Endothelial cell of umbilical vein (primary cell): ENCODE data around the gene MSH5. TPM values are rescaled to one million over a fixed set of nuclear protein-coding genes. Genes with fewer than 3 reads are reported as not detected.

ENCODE experiments used
- BruUV-seq: library from RNA; stranded (reverse); fragments of 400-500 nt; replicated peaks from 2 replicates; lab custom pipeline; 2021; lab: Mats Ljungman, UMichigan
- CTCF ChIA-PET: fragments of 300-600, 350-600 bp; sonication (Branson Sonifier 250); formaldehyde crosslinking; loops from one replicate; lab custom pipeline; 2021; ENCODE audit warnings: antibody characterized with exemption, inconsistent platforms; lab: Charles Lee
- POLR2A ChIA-PET: fragments of 300-600, 350-600 bp; sonication (Branson Sonifier 250); formaldehyde crosslinking; loops from one replicate; lab custom pipeline; 2021; ENCODE audit warnings: antibody characterized with exemption, inconsistent platforms; lab: Charles Lee
- DNase-seq: peaks from one replicate; pipeline ENCODE4 v3.0.0-alpha.2; 2011; ENCODE audit warnings: low read depth, low spot score
- FAIRE-seq: peaks from 2 replicates; lab custom pipeline; 2011; peaks lifted over from hg19 to GRCh38; lab: Jason Lieb, UNC
- H2AFZ ChIP-seq: 2 replicates; pipeline ENCODE4 v1.6.0; 2012; ENCODE audit warnings: low read depth, low read length, control low read depth, inconsistent platforms
- H3K27ac ChIP-seq: 2 replicates; pipeline ENCODE4 v1.5.1; 2011; ENCODE audit warnings: low read depth, mild to moderate bottlenecking, control low read depth, low read length, moderate library complexity; ENCODE audit not compliant: insufficient read depth
- H3K27me3 ChIP-seq, 2 experiments: 2 replicates each; pipeline versions ENCODE4 v1.6.0 to v1.6.1; 2011; ENCODE audit warnings: low read length in 2 of 2, mixed read lengths in 1 of 2; ENCODE audit not compliant: control insufficient read depth in 2 of 2, insufficient read depth in 2 of 2
- H3K36me3 ChIP-seq, 2 experiments: 2 replicates in 1 of 2; 3 replicates in 1 of 2; pipeline ENCODE4 v1.5.1; 2011; ENCODE audit warnings: low read length in 2 of 2, mild to moderate bottlenecking in 1 of 2, moderate library complexity in 1 of 2; ENCODE audit not compliant: control insufficient read depth in 2 of 2, insufficient read depth in 2 of 2; ENCODE audit errors: extremely low read depth in 1 of 2
- H3K4me1 ChIP-seq: 3 replicates; pipeline ENCODE4 v1.5.1; 2011; ENCODE audit warnings: mild to moderate bottlenecking, low read length; ENCODE audit not compliant: control insufficient read depth, insufficient read depth; ENCODE audit errors: extremely low read depth
- H3K4me2 ChIP-seq: 2 replicates; pipeline ENCODE4 v1.6.1; 2011; ENCODE audit warnings: low read length, control low read depth, mixed read lengths; ENCODE audit not compliant: insufficient read depth
- H3K4me3 ChIP-seq, 3 experiments: fragments of 200-600 bp in 1 of 3; sonication (generic), shearing (Covaris generic) in 1 of 3; replicated peaks in 1 of 3; 2 replicates each; pipeline ENCODE4 v1.5.1; 2011 to 2016; ENCODE audit warnings: control low read depth in 3 of 3, low read length in 3 of 3, mild to moderate bottlenecking in 2 of 3, inconsistent platforms in 1 of 3, low read depth in 1 of 3, moderate library complexity in 1 of 3; ENCODE audit not compliant: insufficient read depth in 1 of 3
- H3K79me2 ChIP-seq: 2 replicates; pipeline ENCODE4 v1.6.0; 2012; ENCODE audit warnings: low read length, inconsistent platforms; ENCODE audit not compliant: control insufficient read depth, insufficient read depth
- H3K9ac ChIP-seq: replicated peaks from 2 replicates; pipeline ENCODE3; 2011; ENCODE audit warnings: low read length, control low read depth; ENCODE audit not compliant: insufficient read depth; ENCODE audit errors: extremely low read depth
- H3K9me1 ChIP-seq: replicated peaks from 3 replicates; pipeline ENCODE4 v1.6.0; 2011; ENCODE audit warnings: mild to moderate bottlenecking, low read length; ENCODE audit not compliant: control insufficient read depth, insufficient read depth; ENCODE audit errors: extremely low read depth
- H3K9me3 ChIP-seq: replicated peaks from 2 replicates; pipeline ENCODE4 v1.5.1; 2012; ENCODE audit warnings: low read length, inconsistent platforms; ENCODE audit not compliant: control insufficient read depth, insufficient read depth
- H4K20me1 ChIP-seq: replicated peaks from 2 replicates; pipeline ENCODE3; 2011; ENCODE audit warnings: mild to moderate bottlenecking, low read length; ENCODE audit not compliant: control insufficient read depth, insufficient read depth; ENCODE audit errors: extremely low read depth
- EZH2 ChIP-seq: IDR thresholded peaks from 2 replicates; pipeline ENCODE4 v1.6.1; 2012; ENCODE audit warnings: borderline replicate concordance, low read depth, mild to moderate bottlenecking, moderate library complexity, low read length, inconsistent platforms; ENCODE audit not compliant: severe bottlenecking
- FOS ChIP-seq: IDR thresholded peaks from 2 replicates; pipeline ENCODE4 v1.6.1; 2011; ENCODE audit warnings: mild to moderate bottlenecking, low read length, moderate library complexity, borderline replicate concordance; ENCODE audit not compliant: insufficient read depth
- GATA2 ChIP-seq: IDR thresholded peaks from 2 replicates; pipeline ENCODE4 v1.7.0; 2011; ENCODE audit warnings: low read depth, mild to moderate bottlenecking, moderate library complexity, mixed read lengths, low read length; ENCODE audit not compliant: insufficient read length, insufficient read depth
- JUN ChIP-seq: IDR thresholded peaks from 2 replicates; pipeline ENCODE4 v1.6.1; 2011; ENCODE audit warnings: borderline replicate concordance, low read depth; ENCODE audit not compliant: insufficient read length, insufficient read depth
- MYC ChIP-seq: IDR thresholded peaks from one replicate; pipeline ENCODE4 v1.6.1; 2011; ENCODE audit warnings: mild to moderate bottlenecking, low read depth, low read length
- POLR2A ChIP-seq: IDR thresholded peaks from 2 replicates; pipeline ENCODE4 v1.6.1; 2012; ENCODE audit warnings: low read depth, mild to moderate bottlenecking, control low read depth, low read length
- POLR2AphosphoS5 ChIP-seq: IDR thresholded peaks from 2 replicates; pipeline ENCODE4 v1.6.1; 2012; ENCODE audit warnings: low read depth, mild to moderate bottlenecking, control low read depth, low read length, moderate library complexity; ENCODE audit not compliant: insufficient read depth
- dilution Hi-C: fragments of 300-500 bp; cut with MboI; formaldehyde crosslinking; loops from one replicate; pipeline ENCODE4 v1.15.0; 2019; ENCODE audit warnings: low sequenced_read_pairs; ENCODE audit not compliant: extremely low pct_ligation_motif_present
- intact Hi-C: fragments of 100-400 bp; cut with micrococcal nuclease; formaldehyde crosslinking; loops from one replicate; pipeline ENCODE4 v1.10.0; 2022
- polyA plus RNA-seq, 4 experiments: library from polyadenylated mRNA; depleted of rRNA in 3 of 4; stranded (reverse) in 3 of 4; unstranded in 1 of 4; fragments of >200 nt; gene quantifications; 2 replicates each; pipeline versions ENCODE4 v1.2.1 to v1.2.3, GENCODE V29; 2011 to 2012; ENCODE audit warnings: missing spikeins in 1 of 4
- total RNA-seq: library from RNA; stranded (reverse); gene quantifications from 2 replicates; pipeline ENCODE4 v1.2.3, GENCODE V29; 2021
- TF ChIP-seq, protein P1 (sequence below), 2 donors: IDR thresholded peaks; 1 replicate in 1 of 2; 2 replicates in 1 of 2; pipeline ENCODE4 v1.5.1; 2011; ENCODE audit warnings: low read length in 2 of 2, mild to moderate bottlenecking in 2 of 2, moderate library complexity in 2 of 2, control low read depth in 1 of 2, inconsistent platforms in 1 of 2, low read depth in 1 of 2; ENCODE audit not compliant: insufficient read depth in 1 of 2; ENCODE audit errors: extremely low read depth in 1 of 2
- TF ChIP-seq, protein P2 (sequence below): IDR thresholded peaks from 2 replicates; pipeline ENCODE4 v1.6.1; 2011; ENCODE audit not compliant: insufficient read depth, insufficient read length

MSH5 gene
- total and polyA plus RNA-seq, 2 donors (not counting 3 experiments of a cell fraction or from before 2014, with no cell fraction given) = 27.1 to 43.8 TPM

DNA sequence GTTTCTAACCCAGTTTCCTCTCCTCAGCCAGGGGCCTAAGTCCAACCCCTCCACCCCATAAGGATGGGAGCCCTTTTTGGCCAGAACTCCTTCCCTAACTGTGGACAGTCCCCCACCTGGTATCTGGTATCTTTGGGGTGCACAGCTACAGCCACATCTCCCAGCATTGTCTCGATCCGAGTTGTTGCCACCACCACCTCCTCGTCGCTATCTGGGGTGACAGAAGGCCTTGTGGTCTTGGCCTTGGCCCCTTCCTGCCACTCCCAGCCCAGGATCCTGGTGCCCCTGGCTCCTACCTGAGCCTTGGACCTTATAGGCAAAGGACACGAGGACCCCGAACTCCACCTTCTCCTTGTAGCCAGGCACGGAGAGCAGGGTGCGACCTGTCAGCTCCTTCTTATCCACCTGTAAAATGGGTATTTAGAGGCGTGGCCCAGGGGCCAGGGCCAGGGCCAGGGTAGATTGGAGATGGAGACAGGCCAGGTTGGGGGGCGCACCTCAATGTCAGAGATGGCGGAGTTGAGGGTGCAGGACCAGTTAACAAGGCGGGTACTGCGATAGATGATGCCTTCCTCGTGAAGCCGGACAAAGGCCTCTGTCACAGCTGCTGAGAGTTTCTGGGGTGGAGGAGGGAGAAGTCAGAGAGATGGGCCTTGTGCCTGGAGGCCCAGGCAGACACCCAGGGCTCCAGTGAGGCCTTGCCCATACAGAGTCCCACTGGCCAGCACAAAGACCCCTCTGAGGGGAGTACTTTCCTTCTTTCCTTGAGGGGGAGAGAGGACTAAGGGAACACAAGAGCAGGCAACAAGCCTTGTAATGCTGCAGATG, 44.5 kb downstream of the MSH5 start:
- TF ChIP-seq MYC (no peak), POLR2A (no peak), JUN (no peak), FOS (no peak), EZH2 (no peak), POLR2AphosphoS5 (no peak), GATA2 (no peak)
- TF ChIP-seq, protein P1, sequence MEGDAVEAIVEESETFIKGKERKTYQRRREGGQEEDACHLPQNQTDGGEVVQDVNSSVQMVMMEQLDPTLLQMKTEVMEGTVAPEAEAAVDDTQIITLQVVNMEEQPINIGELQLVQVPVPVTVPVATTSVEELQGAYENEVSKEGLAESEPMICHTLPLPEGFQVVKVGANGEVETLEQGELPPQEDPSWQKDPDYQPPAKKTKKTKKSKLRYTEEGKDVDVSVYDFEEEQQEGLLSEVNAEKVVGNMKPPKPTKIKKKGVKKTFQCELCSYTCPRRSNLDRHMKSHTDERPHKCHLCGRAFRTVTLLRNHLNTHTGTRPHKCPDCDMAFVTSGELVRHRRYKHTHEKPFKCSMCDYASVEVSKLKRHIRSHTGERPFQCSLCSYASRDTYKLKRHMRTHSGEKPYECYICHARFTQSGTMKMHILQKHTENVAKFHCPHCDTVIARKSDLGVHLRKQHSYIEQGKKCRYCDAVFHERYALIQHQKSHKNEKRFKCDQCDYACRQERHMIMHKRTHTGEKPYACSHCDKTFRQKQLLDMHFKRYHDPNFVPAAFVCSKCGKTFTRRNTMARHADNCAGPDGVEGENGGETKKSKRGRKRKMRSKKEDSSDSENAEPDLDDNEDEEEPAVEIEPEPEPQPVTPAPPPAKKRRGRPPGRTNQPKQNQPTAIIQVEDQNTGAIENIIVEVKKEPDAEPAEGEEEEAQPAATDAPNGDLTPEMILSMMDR (IDR thresholded peaks at IDR 0.05; ENCODE audit: extremely low read depth in 1 of 2, insufficient read depth in 1 of 2, low read depth in 1 of 2, low read length in 2 of 2) = no peak
- TF ChIP-seq, protein P2, sequence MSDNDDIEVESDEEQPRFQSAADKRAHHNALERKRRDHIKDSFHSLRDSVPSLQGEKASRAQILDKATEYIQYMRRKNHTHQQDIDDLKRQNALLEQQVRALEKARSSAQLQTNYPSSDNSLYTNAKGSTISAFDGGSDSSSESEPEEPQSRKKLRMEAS = no peak
- BruUV-seq = no TSS peak
- dilution Hi-C loops = no loop called here
- Histone ChIP-seq H3K4me3 (no peak overlapping the region), H2AFZ (no peak overlapping the region), H3K4me2 (no peak overlapping the region), H3K9ac (no peak overlapping the region), H3K9me3 (no peaks in the 10 kb centered on the region), H3K27me3 (no peaks in the 10 kb centered on the region), H3K9me1 (no peaks in the 10 kb centered on the region), H3K79me2 (peaks cover under 1% of the 10 kb centered on the region), H3K4me1 (no peaks in the 10 kb centered on the region), H3K27ac (no peak overlapping the region), H4K20me1 (no peaks in the 10 kb centered on the region), H3K36me3 (peaks cover 8 to 42% of the 10 kb centered on the region in 2 experiments)
- CTCF ChIA-PET = interaction anchor here (1.3 to 1.8 kb wide), 2 partner anchors 14 to 55 kb away, joined by 3 to 7 read pairs; partner anchors contain the start of gene DDAH2
- FAIRE-seq (no peak), DNase-seq (no peak)
- POLR2A ChIA-PET = no interaction called here
- intact Hi-C loops = no loop called here
